HG03565 (cell line): ENCODE results near the gene ATP5PF.
"Not testable (repeated sequence)": the region's sequence is repeated elsewhere in the genome, so short reads cannot be mapped to it uniquely, and the experiment has no call there.

ENCODE experiments used
- ATAC-seq: cut with Tn5 transposase; IDR thresholded peaks from one replicate; pipeline ENCODE4 v1.9.1; 2021; ENCODE audit warnings: mild to moderate bottlenecking, moderate library complexity; ENCODE audit not compliant: unreplicated experiment

The ATP5PF gene

GRCh38 chr21:25732091-25732760 is 2.5 kb downstream of the ATP5PF start:
- ATAC-seq, result no peak

- ATAC-seq, result no peak
Measured at GRCh38 chr21:25722631-25723030, 12.1 kb downstream of the ATP5PF start.

- no peak for ATAC-seq
Measured at GRCh38 chr21:25721987-25722386, 12.7 kb downstream of the ATP5PF start.

GRCh38 chr21:25717491-25718147 is 17.1 kb downstream of the ATP5PF start:
- ATAC-seq, result no peak

- ATAC-seq, result not testable (repeated sequence)
Measured at GRCh38 chr21:25714066-25714465, 20.6 kb downstream of the ATP5PF start.

GRCh38 chr21:25710550-25710949 is 24.2 kb downstream of the ATP5PF start:
- ATAC-seq, result no peak

GRCh38 chr21:25709684-25710265 is 24.9 kb downstream of the ATP5PF start:
- no peak for ATAC-seq

GRCh38 chr21:25708467-25709065 is 26.1 kb downstream of the ATP5PF start:
- no peak for ATAC-seq

GRCh38 chr21:25701529-25701928 is 33.2 kb downstream of the ATP5PF start:
- no peak for ATAC-seq

- ATAC-seq, result no peak
Measured at GRCh38 chr21:25700741-25701140, 34.0 kb downstream of the ATP5PF start.

GRCh38 chr21:25695461-25695860 is 39.2 kb downstream of the ATP5PF start:
- not testable (repeated sequence) for ATAC-seq

- ATAC-seq, result no peak
Measured at GRCh38 chr21:25691976-25692375, 42.7 kb downstream of the ATP5PF start.

- ATAC-seq, result no peak
Measured at GRCh38 chr21:25689226-25689625, 45.5 kb downstream of the ATP5PF start.

GRCh38 chr21:25688275-25689155 is 46.2 kb downstream of the ATP5PF start:
- no peak for ATAC-seq

GRCh38 chr21:25687787-25688186 is 46.9 kb downstream of the ATP5PF start:
- no peak for ATAC-seq

- ATAC-seq, result no peak
Measured at GRCh38 chr21:25682382-25682781, 52.3 kb downstream of the ATP5PF start.

GRCh38 chr21:25676451-25676850 is 58.3 kb downstream of the ATP5PF start:
- no peak for ATAC-seq
